Parathyroid adenoma (tissue), 2 donors: ENCODE results near the gene KMO.

Source experiments
- H2AFZ ChIP-seq: fragments of 300-600 bp; sonication (generic); one replicate; pipeline ENCODE4 v1.7.0; 2017; ENCODE audit warnings: antibody characterized with exemption, mild to moderate bottlenecking
- H3K27ac ChIP-seq: fragments of 300-600 bp; sonication (generic); one replicate; pipeline ENCODE4 v1.7.0; 2017
- H3K27me3 ChIP-seq: fragments of 300-600 bp; sonication (generic); one replicate; pipeline ENCODE4 v1.7.0; 2017; ENCODE audit warnings: low read length; ENCODE audit not compliant: control insufficient read depth, insufficient read depth
- H3K36me3 ChIP-seq: fragments of 300-600 bp; sonication (generic); one replicate; pipeline ENCODE4 v1.7.0; 2017; ENCODE audit warnings: low read length; ENCODE audit not compliant: control insufficient read depth, insufficient read depth
- H3K4me1 ChIP-seq: fragments of 300-600 bp; sonication (generic); one replicate; pipeline ENCODE4 v1.7.0; 2017; ENCODE audit warnings: control low read depth
- H3K4me2 ChIP-seq: fragments of 300-600 bp; sonication (generic); one replicate; pipeline ENCODE4 v1.7.0; 2017; ENCODE audit warnings: low read length
- H3K4me3 ChIP-seq: fragments of 300-600 bp; sonication (generic); one replicate; pipeline ENCODE4 v1.7.0; 2017; ENCODE audit warnings: low read depth, low read length
- H3K79me2 ChIP-seq: fragments of 300-600 bp; sonication (generic); one replicate; pipeline ENCODE4 v1.7.0; 2017; ENCODE audit warnings: control low read depth
- H3K9ac ChIP-seq: fragments of 300-600 bp; sonication (generic); one replicate; pipeline ENCODE4 v1.7.0; 2017; ENCODE audit warnings: mild to moderate bottlenecking
- H3K9me3 ChIP-seq: fragments of 300-600 bp; sonication (generic); one replicate; pipeline ENCODE4 v1.7.0; 2017; ENCODE audit warnings: low read length; ENCODE audit not compliant: control insufficient read depth
- CTCF ChIP-seq: fragments of 300-600 bp; sonication (generic); IDR thresholded peaks from one replicate; pipeline ENCODE4 v1.7.0; 2017; ENCODE audit warnings: antibody characterized with exemption, mild to moderate bottlenecking
- donor health status: primary hyperparathyroidism.

KMO gene

DNA sequence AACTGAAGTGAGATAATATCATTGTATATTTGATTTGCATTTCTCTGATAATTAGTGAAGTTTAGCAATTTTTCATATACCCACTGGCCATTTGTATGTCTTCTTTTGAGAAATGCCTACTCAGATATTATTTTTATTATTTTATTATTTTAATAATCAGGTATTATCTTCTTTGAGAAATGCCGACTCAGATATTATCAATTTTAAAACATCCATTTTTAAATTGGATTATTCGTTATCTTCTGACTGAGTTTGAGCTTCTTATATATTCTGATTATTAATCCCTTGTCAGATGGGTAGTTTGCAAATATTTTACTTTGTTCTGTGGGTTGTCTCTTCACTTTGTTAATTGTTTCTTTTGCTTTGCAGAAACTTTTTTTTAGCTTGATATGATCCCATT, 37.7 kb downstream of the KMO start:
- Histone ChIP-seq H3K4me1 (no peaks in the 10 kb centered on the region), H2AFZ (no peak overlapping the region), H3K27me3 (no peaks in the 10 kb centered on the region), H3K9me3 (no peaks in the 10 kb centered on the region), H3K36me3 (no peaks in the 10 kb centered on the region), H3K79me2 (no peaks in the 10 kb centered on the region), H3K9ac (no peak overlapping the region), H3K27ac (no peak overlapping the region), H3K4me3 (no peak overlapping the region), H3K4me2 (no peak overlapping the region)
- no peak for TF ChIP-seq CTCF

DNA sequence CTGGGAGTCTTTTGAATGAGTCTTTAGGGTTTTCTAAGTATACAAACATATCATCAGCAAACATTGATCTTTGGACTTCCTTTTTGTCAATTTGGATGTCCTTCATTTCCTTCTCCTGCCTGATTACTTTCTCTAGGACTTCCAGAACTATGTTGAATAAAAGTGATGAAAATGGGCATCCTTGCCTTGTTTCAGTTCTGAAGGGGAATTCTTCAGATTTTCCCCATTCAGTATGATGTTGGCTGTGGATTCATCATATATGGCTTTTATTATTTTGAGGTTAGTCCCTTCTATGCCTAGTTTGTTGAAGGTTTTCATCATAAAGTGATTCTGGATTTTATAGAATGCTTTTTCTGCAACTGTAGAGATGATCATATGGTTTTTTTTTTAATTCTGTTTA, 42.0 kb downstream of the KMO start:
- Histone ChIP-seq H3K4me3 (no peak overlapping the region), H3K4me1 (no peaks in the 10 kb centered on the region), H3K9ac (no peak overlapping the region), H3K27ac (no peak overlapping the region), H3K36me3 (no peaks in the 10 kb centered on the region), H3K27me3 (no peaks in the 10 kb centered on the region), H3K79me2 (no peaks in the 10 kb centered on the region), H2AFZ (no peak overlapping the region), H3K4me2 (no peak overlapping the region), H3K9me3 (no peaks in the 10 kb centered on the region)
- no peak for TF ChIP-seq CTCF

GRCh38 chr1:241579434-241579833, 47.3 kb downstream of the KMO start:
- no peak for TF ChIP-seq CTCF
- H3K4me3 ChIP-seq: no peak overlapping the region
- no peak overlapping the region for H3K9ac ChIP-seq
- H3K4me1 ChIP-seq: no peaks in the 10 kb centered on the region
- no peak overlapping the region for H2AFZ ChIP-seq
- no peaks in the 10 kb centered on the region for H3K36me3 ChIP-seq
- no peaks in the 10 kb centered on the region for H3K27me3 ChIP-seq
- no peaks in the 10 kb centered on the region for H3K79me2 ChIP-seq
- no peak overlapping the region for H3K27ac ChIP-seq
- H3K4me2 ChIP-seq: no peak overlapping the region
- peaks cover 7% of the 10 kb centered on the region for H3K9me3 ChIP-seq

DNA sequence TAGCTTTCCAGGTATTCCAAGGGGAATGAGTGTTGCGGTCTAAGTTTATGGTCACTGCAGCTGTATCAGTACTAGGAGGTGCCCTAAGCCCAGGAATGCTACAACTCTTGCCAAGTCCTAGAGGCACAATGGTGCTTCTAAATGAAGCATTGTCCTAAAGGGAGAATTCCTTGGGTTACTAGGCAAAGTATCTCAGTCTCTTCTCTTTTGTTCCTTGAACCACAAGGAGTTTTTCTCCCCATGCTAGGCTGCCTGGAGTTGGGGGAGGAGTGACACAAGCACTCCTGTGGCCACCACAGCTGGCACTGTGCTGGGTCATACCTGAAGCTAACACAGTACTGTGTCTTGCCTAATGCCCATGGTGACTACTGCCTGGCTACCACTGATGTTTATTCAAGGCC, 50.7 kb downstream of the KMO start:
- no peaks in the 10 kb centered on the region for H3K79me2 ChIP-seq
- H2AFZ ChIP-seq: no peak overlapping the region
- no peak overlapping the region for H3K9ac ChIP-seq
- H3K27ac ChIP-seq: no peak overlapping the region
- no peaks in the 10 kb centered on the region for H3K27me3 ChIP-seq
- no peak overlapping the region for H3K4me2 ChIP-seq
- no peaks in the 10 kb centered on the region for H3K36me3 ChIP-seq
- no peaks in the 10 kb centered on the region for H3K4me1 ChIP-seq
- no peak overlapping the region for H3K4me3 ChIP-seq
- no peak for TF ChIP-seq CTCF
- peaks cover 7% of the 10 kb centered on the region for H3K9me3 ChIP-seq

DNA sequence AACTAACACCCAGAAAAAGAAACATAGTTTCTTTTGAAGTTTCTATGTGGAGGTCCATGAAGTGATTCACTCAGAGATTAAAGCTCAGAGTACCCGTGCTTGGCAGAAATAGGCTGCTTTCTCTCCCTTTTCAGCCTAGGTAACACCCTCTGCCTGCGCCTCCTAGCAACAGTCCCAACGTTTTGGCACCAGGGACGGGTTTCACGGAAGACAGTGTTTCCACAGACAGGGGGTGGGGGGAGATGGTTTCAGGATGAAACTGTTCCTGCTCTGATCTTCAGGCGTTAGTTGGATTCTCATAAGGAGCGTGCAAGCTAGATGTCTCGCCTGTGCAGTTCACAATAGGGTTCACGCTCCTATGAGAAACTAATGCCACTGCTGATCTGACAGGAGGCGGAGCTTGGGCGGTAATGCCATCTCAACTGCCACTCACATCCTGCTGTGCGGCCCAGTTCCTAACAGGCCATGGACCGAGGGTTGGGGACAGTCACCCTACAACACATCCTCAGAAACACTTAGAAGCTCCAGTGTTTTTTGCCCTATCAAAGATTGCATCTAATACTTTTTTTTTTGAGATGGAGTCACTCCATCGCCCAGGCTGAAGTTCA, 54.8 kb downstream of the KMO start:
- no peaks in the 10 kb centered on the region for H3K4me1 ChIP-seq
- no peak overlapping the region for H3K9ac ChIP-seq
- H3K79me2 ChIP-seq: no peaks in the 10 kb centered on the region
- H2AFZ ChIP-seq: no peak overlapping the region
- TF ChIP-seq CTCF: no peak
- H3K9me3 ChIP-seq: no peaks in the 10 kb centered on the region
- no peak overlapping the region for H3K4me3 ChIP-seq
- no peak overlapping the region for H3K27ac ChIP-seq
- H3K27me3 ChIP-seq: no peaks in the 10 kb centered on the region
- H3K36me3 ChIP-seq: no peaks in the 10 kb centered on the region
- no peak overlapping the region for H3K4me2 ChIP-seq
